Right ventricle myocardium inferior (tissue), 1 donor: ENCODE measurements around the gene SHC1. TPM values are rescaled to one million over a fixed set of nuclear protein-coding genes. Genes with fewer than 3 reads are reported as not detected.
"Not testable (repeated sequence)": the region's sequence is repeated elsewhere in the genome, so short reads cannot be mapped to it uniquely, and the experiment has no call there.

Experiments
- ATAC-seq: fragments of 200-7000 bp; cut with Tn5 transposase; one replicate; pipeline ENCODE4 v1.9.1; 2020; ENCODE audit warnings: mild to moderate bottlenecking, moderate library complexity
- DNase-seq: peaks from one replicate; pipeline ENCODE4 v3.0.0; 2021; ENCODE audit errors: missing footprints
- intact Hi-C: fragments of 100-400 bp; cut with DNase I; formaldehyde crosslinking; loops from one replicate; pipeline ENCODE4 v1.11.0; 2022
- total RNA-seq: library from RNA; stranded (reverse); fragmentation: NEBNext Ultra II Directional; extraction: Animal tissue kit (Norgen Biotek cat#: 25700); gene quantifications from one replicate; pipeline ENCODE4 v1.2.1, GENCODE V29; 2021
- donor health status: DM: no; HTN: yes; CAD: no; lungs with severe emphysema.

Gene SHC1
- total RNA-seq, 1 donor from 2014 or later: 60.4 TPM

- intact Hi-C loops: loop anchor here (2.0 kb wide), 1 partner anchor 19 kb away; the partner anchor contains the start of gene ZBTB7B
- DNase-seq: no peak
- ATAC-seq: no peak
Measured at GRCh38 chr1:154983776-154984466, 13.4 kb upstream of the SHC1 start.

DNA sequence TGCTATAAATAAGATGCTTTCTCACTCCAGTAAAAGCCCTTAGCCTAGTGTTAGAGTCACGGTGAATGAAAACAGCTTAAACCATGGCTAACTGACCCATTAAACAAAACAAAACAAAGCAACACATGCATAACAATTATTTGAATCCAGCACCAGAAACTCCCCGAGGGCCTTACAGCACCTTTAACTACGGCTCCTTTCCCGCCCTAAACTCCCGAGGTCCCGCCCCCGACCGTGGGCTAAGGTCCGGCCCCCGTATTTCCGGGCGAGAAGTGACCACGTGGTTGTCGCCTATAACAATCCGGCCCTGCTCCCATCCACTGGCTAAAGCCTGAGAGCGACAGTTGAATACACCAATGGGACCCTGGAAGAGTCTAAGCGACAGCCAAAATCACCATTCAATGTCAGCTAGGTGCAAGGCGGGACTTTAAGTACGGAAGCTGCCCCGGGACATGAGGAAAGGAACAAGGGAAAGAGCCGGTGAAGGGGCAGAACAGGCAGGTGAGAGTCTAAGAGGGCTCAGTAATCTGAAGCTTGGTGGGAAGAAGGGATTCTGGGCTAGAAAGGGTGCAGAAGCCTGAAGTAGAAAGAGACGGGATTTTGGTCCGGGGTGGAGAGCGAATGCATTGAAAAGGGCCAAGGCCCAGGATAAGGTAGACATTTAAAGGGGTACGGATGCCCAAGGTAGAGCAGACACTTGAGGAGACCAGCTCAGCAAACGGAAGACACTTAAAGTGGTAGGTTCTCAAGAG is 12.5 kb upstream of the SHC1 start, which contains the start of gene FLAD1:
FLAD1 (plus strand) TSS at position 448 of the 752 bp plus-strand sequence. CDS start 351 bp downstream, outside the sequence.
- peak; percentile 96 for DNase-seq
- ATAC-seq: peak; percentile 100
- intact Hi-C loops: loop anchor here (2.0 kb wide), 1 partner anchor 20 kb away; the partner anchor contains the start of gene ZBTB7B

DNA sequence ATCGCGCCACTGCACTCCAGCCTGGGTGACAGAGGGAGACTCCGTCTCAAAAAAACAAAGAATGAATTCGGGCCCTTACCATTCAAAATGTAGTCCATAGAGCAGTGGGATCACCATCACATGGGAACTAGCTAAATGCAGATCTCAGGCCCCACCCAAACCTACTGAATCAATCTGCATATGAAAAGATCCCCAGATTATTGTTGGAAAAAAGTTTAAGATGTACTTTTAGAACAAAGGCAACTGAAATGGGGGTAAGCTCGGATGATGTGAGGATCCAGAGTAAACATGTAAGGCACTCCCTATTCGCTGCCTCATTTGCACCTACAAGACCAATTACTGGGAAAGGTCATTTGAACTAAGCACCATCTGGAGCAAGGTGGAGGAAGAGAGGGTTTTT is 11.8 kb upstream of the SHC1 start:
- ATAC-seq (no peak), DNase-seq (no peak)
- intact Hi-C loops: loop anchor here (2.0 kb wide), 1 partner anchor 20 kb away; the partner anchor contains the start of gene ZBTB7B

GRCh38 chr1:154978360-154978759 is 7.8 kb upstream of the SHC1 start:
- intact Hi-C loops: no loop called here
- ATAC-seq (no peak), DNase-seq (no peak)

DNA sequence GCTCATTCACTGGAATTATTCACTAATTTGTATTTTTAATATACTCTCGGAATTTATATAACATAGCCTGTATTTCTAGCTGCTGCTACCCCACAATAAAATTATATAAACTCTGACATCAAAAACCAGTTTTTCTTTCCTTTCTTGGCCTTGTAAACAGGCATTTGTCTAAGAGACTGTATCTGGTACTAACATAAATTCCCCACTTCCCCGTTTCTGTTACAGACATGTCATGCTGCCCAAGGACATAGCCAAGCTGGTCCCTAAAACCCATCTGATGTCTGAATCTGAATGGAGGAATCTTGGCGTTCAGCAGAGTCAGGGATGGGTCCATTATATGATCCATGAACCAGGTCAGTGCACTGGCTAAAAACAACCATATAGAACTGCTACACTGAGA is 7.2 kb upstream of the SHC1 start:
- DNase-seq, ATAC-seq, intact Hi-C loops: not testable (repeated sequence)

- ATAC-seq (no peak), DNase-seq (no peak)
- intact Hi-C loops: loop anchor here (2.0 kb wide), 1 partner anchor 25 kb away; no protein-coding TSS in a partner anchor
Measured at GRCh38 chr1:154975409-154976059, 5.0 kb upstream of the SHC1 start.

GRCh38 chr1:154974808-154975408 is 4.4 kb upstream of the SHC1 start:
- ATAC-seq (peak; percentile 68), DNase-seq (peak; percentile 95)
- intact Hi-C loops: loop anchor here (2.0 to 5.0 kb wide), 2 partner anchors 26 to 42 kb away; no protein-coding TSS in a partner anchor

DNA sequence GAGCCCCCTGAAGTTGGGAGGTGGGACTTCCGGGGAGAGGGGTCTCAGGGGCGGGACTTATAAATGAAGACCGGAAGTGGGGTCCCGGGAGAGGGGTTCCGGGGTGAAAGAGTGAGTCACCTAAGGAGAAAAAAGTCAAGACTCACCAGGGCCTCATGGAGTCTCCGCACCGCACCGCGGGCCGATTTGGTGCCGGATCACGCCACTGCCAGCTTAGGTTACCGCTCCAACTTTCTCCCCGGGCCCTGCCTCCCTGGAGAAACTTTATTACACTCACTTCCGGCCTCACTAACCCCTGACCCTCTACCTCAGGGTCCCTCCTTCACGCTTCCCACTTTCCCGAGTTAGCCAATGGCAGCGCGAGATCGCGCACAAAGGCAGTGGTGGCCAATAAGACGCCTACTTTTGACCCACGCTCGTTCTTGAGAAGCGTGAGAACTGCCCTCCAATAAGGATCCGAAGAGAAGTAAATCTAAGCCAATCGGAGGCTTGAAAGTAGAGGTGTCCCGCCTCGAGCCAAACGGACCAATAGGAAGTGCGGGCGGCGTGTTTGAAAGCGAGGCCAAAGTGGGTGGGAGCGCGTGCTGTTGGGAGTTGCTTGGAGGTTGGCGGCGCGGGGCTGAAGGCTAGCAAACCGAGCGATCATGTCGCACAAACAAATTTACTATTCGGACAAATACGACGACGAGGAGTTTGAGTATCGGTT is 3.7 kb upstream of the SHC1 start, which contains the start of gene CKS1B:
CKS1B (plus strand) TSS at position 580 of the 706 bp plus-strand sequence; CDS start at position 645, 65 bp downstream.
- DNase-seq (peak; percentile 98), ATAC-seq (peak; percentile 89)
- intact Hi-C loops: loop anchor here (2.0 to 5.0 kb wide), 2 partner anchors 27 to 43 kb away; no protein-coding TSS in a partner anchor

GRCh38 chr1:154973344-154974101 is 3.0 kb upstream of the SHC1 start:
- ATAC-seq (peak; percentile 47), DNase-seq (peak; percentile 97)
- intact Hi-C loops: loop anchor here (2.0 to 5.0 kb wide), 2 partner anchors 27 to 44 kb away; no protein-coding TSS in a partner anchor

- ATAC-seq: no peak
- intact Hi-C loops: loop anchor here (5.0 kb wide), 1 partner anchor 45 kb away; no protein-coding TSS in a partner anchor
Measured at GRCh38 chr1:154972517-154973343, 2.2 kb upstream of the SHC1 start.

GRCh38 chr1:154972213-154972516 is 1.6 kb upstream of the SHC1 start:
- ATAC-seq (no peak), DNase-seq (no peak)
- intact Hi-C loops: loop anchor here (5.0 kb wide), 1 partner anchor 45 kb away; no protein-coding TSS in a partner anchor

More at GRCh38 chr1:154972517-154973343, 2.2 kb upstream of the SHC1 start:
- DNase-seq: no peak

DNA sequence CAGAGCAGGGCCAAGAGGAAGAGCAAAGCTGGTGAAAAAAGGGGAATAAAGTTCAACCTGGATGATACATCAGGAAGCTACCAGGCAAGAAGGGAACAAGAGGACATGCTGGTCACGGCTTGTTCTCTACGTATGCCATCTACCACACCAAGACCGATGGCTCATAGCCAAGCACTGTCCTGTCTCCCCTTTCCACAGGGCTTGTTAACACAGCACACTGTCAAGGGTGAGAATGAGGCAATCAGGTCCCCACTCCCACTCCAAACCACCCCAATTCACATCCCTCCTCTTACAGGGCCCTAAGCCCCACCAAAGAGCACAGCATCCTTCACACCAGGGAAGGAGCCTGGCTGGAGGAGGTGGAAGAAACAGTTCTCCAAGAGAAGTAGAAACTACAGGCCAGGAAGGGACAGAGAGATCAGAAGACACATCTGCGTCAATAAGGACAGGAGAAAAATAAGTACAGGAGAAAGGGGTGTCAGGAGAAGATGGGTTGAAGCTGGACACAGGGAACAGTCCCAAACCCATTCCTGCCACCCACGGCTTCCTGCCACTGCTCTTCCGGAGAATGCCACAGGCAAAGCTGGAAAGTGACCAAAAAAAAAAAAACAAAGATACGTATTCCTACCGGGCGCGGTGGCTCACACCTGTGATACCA is 923 bp upstream of the SHC1 start:
- intact Hi-C loops: loop anchor here (2.0 to 5.0 kb wide), 3 partner anchors 35 to 79 kb away; partner anchors contain the start of genes ADAM15 and PMVK
- no peak for ATAC-seq
- no peak for DNase-seq

DNA sequence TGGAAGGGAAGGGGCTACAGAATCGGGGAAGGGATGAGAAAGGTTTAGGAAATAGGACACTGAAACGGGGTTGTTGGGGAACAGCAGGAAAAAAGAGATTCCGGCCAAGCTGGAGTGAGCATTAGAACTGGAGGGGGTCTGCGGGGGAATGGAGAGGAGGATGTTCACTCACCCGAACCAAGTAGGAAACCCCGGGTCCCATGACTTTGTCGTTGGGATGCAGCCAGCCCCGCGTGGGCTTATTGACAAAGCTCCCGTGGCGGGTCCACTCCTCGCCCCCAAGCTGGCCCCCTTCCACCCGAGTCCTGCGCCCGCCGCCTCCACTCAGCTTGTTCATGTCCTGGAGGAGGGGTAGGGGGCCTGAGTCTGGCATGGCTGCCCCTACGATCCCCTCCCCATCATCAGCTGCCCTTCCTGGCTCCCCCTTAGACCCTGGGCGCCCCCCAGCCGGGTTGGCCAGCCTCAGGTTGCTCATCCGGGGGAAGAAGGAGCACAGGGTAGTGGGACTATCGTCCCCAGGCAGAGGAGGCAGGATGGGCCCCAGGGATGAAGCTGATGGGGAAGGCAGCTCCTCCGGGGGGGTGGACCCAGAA is 591 bp downstream of the SHC1 start:
- intact Hi-C loops: loop anchor here (2.0 to 5.0 kb wide), 3 partner anchors 33 to 81 kb away; partner anchors contain the start of genes ADAM15 and PMVK
- DNase-seq (no peak), ATAC-seq (no peak)

- DNase-seq (no peak), ATAC-seq (no peak)
- intact Hi-C loops: no loop called here
Measured at GRCh38 chr1:154969246-154969645, 1.3 kb downstream of the SHC1 start.

DNA sequence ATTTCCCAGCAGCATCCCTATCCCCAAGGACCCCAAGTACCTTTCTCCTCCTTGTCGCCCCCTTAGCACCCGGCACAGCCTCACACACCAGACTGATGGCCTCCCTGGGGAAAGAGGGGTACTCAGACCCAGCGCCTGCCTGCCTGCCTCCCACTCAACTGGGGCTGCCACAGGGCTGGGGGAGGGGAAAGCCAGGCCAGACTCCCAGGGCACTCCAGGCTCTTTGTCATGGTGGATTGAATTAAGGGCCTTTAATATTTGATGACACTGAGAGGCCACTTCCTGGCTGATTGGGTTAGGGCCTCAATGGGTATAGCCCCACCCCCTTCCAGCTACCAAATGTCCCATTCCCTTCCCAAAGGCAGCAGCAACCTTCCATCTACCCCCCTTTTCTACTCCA is 1.8 kb downstream of the SHC1 start:
- no peak for DNase-seq
- intact Hi-C loops: no loop called here
- no peak for ATAC-seq
